Activated T-cell treated with anti-CD3 and anti-CD28 coated beads for 48 hours (primary cell): ENCODE measurements around the gene ELP5.

ENCODE experiments used
- DNase-seq: peaks from one replicate; pipeline ENCODE4 v3.0.0-alpha.2; 2020; ENCODE audit warnings: low read depth

Gene ELP5

GRCh38 chr17:7252176-7253043, at the start of gene ELP5:
TSS of gene ELP5 (plus strand) at chr17:7252215. CDS start at chr17:7252551, 336 bp downstream.
- peak; percentile 86 for DNase-seq

- no peak for DNase-seq
Measured at GRCh38 chr17:7203391-7203790, 48.6 kb upstream of the ELP5 start.

GRCh38 chr17:7204336-7204735, 47.7 kb upstream of the ELP5 start:
- no peak for DNase-seq

- DNase-seq: peak; percentile 89
Measured at GRCh38 chr17:7204828-7205461, 47.1 kb upstream of the ELP5 start.

- no peak for DNase-seq
Measured at GRCh38 chr17:7205561-7205960, 46.5 kb upstream of the ELP5 start.

GRCh38 chr17:7207120-7208001, 44.7 kb upstream of the ELP5 start:
- no peak for DNase-seq

GRCh38 chr17:7208027-7208571, 43.9 kb upstream of the ELP5 start:
- DNase-seq: no peak

- DNase-seq: no peak
Measured at GRCh38 chr17:7208754-7209460, 43.1 kb upstream of the ELP5 start.

GRCh38 chr17:7211491-7212273, 40.3 kb upstream of the ELP5 start:
- no peak for DNase-seq

- DNase-seq: no peak
Measured at GRCh38 chr17:7213895-7214299, 38.1 kb upstream of the ELP5 start.

- DNase-seq: peak; percentile 100
Measured at GRCh38 chr17:7214300-7215135, 37.5 kb upstream of the ELP5 start.

GRCh38 chr17:7215136-7215638, 36.8 kb upstream of the ELP5 start:
- no peak for DNase-seq

GRCh38 chr17:7215652-7216180, 36.3 kb upstream of the ELP5 start:
- DNase-seq: no peak

- no peak for DNase-seq
Measured at GRCh38 chr17:7216242-7217112, 35.5 kb upstream of the ELP5 start.

GRCh38 chr17:7217113-7217987, 34.7 kb upstream of the ELP5 start:
- DNase-seq: no peak

- DNase-seq: no peak
Measured at GRCh38 chr17:7218166-7218565, 33.8 kb upstream of the ELP5 start.

- no peak for DNase-seq
Measured at GRCh38 chr17:7218758-7219157, 33.3 kb upstream of the ELP5 start.
